Activated naive CD8-positive, alpha-beta T cell treated with anti-CD3 and anti-CD28 coated beads, Interleukin-2, amount 50 U/mL, for 24 hours (primary cell): ENCODE measurements around the gene MPP4.
A peak's percentile ranks its signal among the peaks of the same experiment; 100 is the strongest.

Source experiments
- ATAC-seq: fragments of 150-1000 bp; cut with Tn5 transposase; one replicate; pipeline ENCODE4 v1.10.0; 2021
- DNase-seq: peaks from one replicate; pipeline ENCODE4 v3.0.0; 2021
- H3K27ac Mint-ChIP-seq: one replicate; pipeline ENCODE4 v1.8.0; 2021; ENCODE audit warnings: mild to moderate bottlenecking, mixed read lengths
- H3K27me3 Mint-ChIP-seq: one replicate; pipeline ENCODE4 v1.8.0; 2021; ENCODE audit warnings: mixed read lengths
- H3K36me3 Mint-ChIP-seq: one replicate; pipeline ENCODE4 v1.8.0; 2021; ENCODE audit warnings: low read depth, mixed read lengths
- H3K4me1 Mint-ChIP-seq: one replicate; pipeline ENCODE4 v1.8.0; 2021; ENCODE audit warnings: mixed read lengths
- H3K4me3 Mint-ChIP-seq: one replicate; pipeline ENCODE4 v1.8.0; 2021; ENCODE audit warnings: mild to moderate bottlenecking, moderate library complexity, mixed read lengths
- H3K9me3 Mint-ChIP-seq: one replicate; pipeline ENCODE4 v1.8.0; 2021; ENCODE audit warnings: mixed read lengths

The MPP4 gene, protein sequence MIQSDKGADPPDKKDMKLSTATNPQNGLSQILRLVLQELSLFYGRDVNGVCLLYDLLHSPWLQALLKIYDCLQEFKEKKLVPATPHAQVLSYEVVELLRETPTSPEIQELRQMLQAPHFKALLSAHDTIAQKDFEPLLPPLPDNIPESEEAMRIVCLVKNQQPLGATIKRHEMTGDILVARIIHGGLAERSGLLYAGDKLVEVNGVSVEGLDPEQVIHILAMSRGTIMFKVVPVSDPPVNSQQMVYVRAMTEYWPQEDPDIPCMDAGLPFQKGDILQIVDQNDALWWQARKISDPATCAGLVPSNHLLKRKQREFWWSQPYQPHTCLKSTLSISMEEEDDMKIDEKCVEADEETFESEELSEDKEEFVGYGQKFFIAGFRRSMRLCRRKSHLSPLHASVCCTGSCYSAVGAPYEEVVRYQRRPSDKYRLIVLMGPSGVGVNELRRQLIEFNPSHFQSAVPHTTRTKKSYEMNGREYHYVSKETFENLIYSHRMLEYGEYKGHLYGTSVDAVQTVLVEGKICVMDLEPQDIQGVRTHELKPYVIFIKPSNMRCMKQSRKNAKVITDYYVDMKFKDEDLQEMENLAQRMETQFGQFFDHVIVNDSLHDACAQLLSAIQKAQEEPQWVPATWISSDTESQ

DNA sequence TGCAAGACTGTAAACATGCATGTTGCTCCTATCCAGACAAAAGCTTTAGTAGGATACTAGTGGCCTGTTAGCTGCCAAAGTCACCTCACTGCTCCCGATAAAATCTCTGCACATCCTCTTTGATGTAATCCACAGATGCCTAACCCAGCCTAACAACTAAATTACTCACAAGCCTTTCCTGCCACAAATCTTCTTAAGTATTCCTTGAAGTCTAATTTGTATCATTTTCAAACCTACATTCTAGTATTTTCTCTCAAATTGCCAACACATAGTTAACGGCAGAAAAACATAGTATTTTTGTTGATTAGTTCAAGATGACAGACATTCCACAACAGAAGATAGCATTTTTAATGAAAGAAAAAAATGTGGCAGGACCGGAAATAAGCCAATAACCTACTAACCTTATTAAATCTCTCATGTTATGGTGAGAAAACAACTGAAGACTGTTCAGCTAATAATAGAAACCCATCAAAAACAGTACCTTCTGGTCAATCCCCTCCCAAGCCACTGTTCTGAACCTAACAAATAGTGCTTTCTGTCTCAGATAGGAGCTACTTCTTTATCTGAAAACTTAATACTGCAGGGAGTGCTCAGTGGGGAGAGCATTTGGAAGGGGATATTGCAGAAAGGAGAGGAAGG is at the start of gene MPP4:
Gene MPP4 (minus strand): TSS at position 57 of the 639 bp plus-strand sequence. CDS start 4,690 bp downstream, outside the sequence.
- H3K27ac Mint-ChIP-seq = no peak within 1 kb of the TSS
- no peaks in the 10 kb centered on the region for H3K27me3 Mint-ChIP-seq
- DNase-seq (no peak), ATAC-seq (no peak)
- H3K4me3 Mint-ChIP-seq = no peak within 1 kb of the TSS
- H3K9me3 Mint-ChIP-seq = no peaks in the 10 kb centered on the region
- peaks cover 12% of the 10 kb centered on the region for H3K36me3 Mint-ChIP-seq
- H3K4me1 Mint-ChIP-seq = peaks cover 3% of the 10 kb centered on the region

DNA sequence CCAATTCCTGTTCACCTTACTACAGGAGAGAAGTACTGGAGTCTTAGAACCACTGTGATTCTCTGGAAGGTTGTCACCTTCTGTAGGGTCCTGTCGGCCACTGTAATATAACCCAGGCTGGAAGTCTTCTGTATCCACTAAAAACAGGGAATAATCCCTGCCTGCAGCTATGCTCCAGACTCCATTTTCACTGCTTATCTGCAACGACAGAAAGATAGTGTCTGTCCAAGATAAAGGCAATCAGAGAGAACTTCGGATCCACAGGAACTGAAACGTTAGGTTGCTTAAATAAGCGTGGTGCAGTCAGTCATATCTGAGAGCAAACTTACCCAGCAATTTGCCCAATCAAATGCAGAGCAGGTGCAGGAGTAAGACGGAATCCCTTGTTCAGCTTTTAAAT is 48.1 kb upstream of the MPP4 start:
- Mint-ChIP-seq H3K27ac (no peak overlapping the region), H3K4me3 (no peak overlapping the region), H3K4me1 (no peaks in the 10 kb centered on the region), H3K27me3 (no peaks in the 10 kb centered on the region), H3K36me3 (peaks cover 6% of the 10 kb centered on the region), H3K9me3 (no peaks in the 10 kb centered on the region)
- no peak for ATAC-seq
- no peak for DNase-seq

DNA sequence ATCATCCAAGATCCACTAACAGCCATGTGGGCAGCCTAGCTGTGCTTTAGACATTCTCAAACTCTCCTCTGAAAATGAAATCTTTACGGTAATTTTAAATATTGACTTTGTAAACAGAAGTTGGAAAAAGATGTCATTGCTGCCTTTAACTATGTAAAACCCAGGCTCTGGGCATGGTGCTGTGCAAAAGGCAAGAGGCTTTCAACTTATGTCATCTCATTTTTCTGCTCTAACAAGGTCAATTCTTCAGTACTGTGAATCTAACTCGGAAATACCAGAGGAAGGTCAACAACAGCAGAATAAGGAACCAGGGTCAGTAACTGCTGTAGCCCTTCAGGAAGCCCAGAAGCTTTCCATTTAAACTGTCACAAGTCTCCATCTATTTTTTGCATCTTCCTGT is 37.0 kb upstream of the MPP4 start:
- Mint-ChIP-seq H3K4me3 (no peak overlapping the region), H3K9me3 (peaks cover 5% of the 10 kb centered on the region), H3K27me3 (no peaks in the 10 kb centered on the region), H3K27ac (no peak overlapping the region), H3K4me1 (peaks cover 9% of the 10 kb centered on the region), H3K36me3 (peaks cover 24% of the 10 kb centered on the region)
- DNase-seq (no peak), ATAC-seq (no peak)

DNA sequence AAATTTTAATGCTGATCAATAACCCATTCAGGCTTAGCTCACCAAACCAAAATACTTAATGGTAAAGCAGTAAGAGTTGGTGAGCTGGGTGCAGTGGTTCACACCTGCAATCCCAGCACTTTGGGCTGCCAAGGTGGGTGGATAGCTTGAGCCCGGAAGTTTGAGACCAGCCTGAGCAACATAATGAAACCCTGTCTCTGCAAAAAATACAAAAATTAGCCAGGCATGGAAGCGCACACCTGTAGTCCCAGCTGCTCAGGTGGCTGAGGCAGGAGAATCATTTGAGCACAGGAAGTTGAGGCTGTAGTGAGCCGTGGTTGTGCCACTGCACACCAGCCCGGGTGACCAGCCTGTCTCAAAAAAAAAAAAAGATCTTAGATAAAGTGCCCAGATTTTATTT is 35.7 kb upstream of the MPP4 start:
- Mint-ChIP-seq H3K27me3 (no peaks in the 10 kb centered on the region), H3K27ac (no peak overlapping the region), H3K36me3 (peaks cover 25% of the 10 kb centered on the region), H3K4me1 (peaks cover 10% of the 10 kb centered on the region), H3K9me3 (peaks cover 5% of the 10 kb centered on the region), H3K4me3 (no peak overlapping the region)
- ATAC-seq (no peak), DNase-seq (no peak)

DNA sequence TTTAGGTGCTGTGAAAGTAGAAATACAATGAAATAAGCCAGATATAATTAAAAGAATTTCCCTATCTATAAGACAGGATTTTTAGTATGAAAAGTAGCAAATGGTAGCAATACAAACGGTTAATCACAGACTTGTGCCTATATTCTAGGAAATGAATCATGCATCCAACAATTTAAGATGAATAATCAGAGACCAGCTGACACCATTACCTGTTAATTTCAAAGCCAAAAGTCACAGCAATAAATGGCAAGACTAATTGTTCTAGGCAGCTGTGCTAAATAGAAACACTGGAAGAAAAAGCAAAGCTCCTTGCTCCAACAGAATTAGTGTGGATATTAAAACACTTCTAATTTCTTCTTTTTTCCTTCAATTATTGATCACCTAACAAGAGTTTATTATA is 35.1 kb upstream of the MPP4 start:
- no peak overlapping the region for H3K27ac Mint-ChIP-seq
- DNase-seq (no peak), ATAC-seq (no peak)
- H3K27me3 Mint-ChIP-seq = no peaks in the 10 kb centered on the region
- H3K4me1 Mint-ChIP-seq = peaks cover 10% of the 10 kb centered on the region
- H3K4me3 Mint-ChIP-seq = no peak overlapping the region
- peaks cover 30% of the 10 kb centered on the region for H3K36me3 Mint-ChIP-seq
- peaks cover 5% of the 10 kb centered on the region for H3K9me3 Mint-ChIP-seq

DNA sequence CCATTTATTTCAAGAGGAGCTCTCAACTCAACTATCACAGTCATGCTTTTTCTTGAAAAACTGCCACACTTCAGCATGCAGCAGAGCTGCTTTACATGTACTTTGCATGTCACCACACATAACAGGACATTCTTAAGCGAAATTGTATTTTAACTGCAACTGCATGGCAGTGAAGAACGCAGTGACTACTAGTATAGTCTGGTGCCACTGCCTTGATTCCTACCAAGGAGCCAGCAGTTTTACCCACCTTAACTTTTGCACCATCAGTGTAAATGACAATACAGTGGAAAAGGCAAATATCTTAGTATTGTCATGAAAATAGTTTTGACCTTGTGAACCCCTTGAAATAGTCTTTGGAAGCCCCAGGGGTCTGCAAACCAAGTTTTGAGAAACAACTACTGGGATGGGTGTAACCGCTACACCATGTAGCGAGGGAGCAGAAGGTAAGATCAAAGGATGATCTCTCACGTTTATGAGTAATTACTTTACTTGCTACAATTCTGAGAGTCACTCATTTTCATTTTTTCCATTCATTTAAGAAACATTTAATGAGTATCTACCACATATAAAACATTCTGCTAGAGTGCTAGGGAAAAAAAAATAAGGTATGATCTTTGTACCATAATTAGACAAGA is 32.3 kb upstream of the MPP4 start:
- H3K4me3 Mint-ChIP-seq = no peak overlapping the region
- no peak overlapping the region for H3K27ac Mint-ChIP-seq

DNA sequence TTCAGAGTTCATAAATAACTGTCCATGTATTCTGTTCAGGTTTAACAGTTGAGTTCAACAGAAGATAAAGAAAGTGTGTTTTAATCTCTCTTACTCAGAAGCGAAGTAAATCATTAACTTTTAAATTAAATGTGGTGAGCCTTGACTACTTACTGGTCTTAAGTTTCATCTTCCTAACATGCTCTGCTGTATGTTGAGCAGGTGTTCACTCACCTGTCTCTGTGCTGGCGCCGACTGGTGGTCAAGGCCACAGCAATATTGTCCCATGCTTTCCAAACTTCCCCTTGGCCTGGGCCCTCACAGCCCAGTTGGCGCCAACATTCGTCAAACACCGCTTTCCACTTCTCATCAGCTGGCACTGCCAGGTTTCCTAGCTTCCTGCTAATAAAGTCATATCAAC is 17.0 kb upstream of the MPP4 start:
- peaks cover 47% of the 10 kb centered on the region for H3K36me3 Mint-ChIP-seq
- no peaks in the 10 kb centered on the region for H3K27me3 Mint-ChIP-seq
- H3K9me3 Mint-ChIP-seq = peaks cover 8% of the 10 kb centered on the region
- ATAC-seq (no peak), DNase-seq (no peak)
- H3K4me1 Mint-ChIP-seq = no peaks in the 10 kb centered on the region
- no peak overlapping the region for H3K4me3 Mint-ChIP-seq
- H3K27ac Mint-ChIP-seq = no peak overlapping the region

More for the DNA sequence above, 32.3 kb upstream of the MPP4 start:
- peaks cover 10% of the 10 kb centered on the region for H3K4me1 Mint-ChIP-seq
- ATAC-seq (peak; percentile 92), DNase-seq (peak; percentile 6)
- no peaks in the 10 kb centered on the region for H3K27me3 Mint-ChIP-seq
- H3K36me3 Mint-ChIP-seq = peaks cover 22% of the 10 kb centered on the region
- no peaks in the 10 kb centered on the region for H3K9me3 Mint-ChIP-seq

DNA sequence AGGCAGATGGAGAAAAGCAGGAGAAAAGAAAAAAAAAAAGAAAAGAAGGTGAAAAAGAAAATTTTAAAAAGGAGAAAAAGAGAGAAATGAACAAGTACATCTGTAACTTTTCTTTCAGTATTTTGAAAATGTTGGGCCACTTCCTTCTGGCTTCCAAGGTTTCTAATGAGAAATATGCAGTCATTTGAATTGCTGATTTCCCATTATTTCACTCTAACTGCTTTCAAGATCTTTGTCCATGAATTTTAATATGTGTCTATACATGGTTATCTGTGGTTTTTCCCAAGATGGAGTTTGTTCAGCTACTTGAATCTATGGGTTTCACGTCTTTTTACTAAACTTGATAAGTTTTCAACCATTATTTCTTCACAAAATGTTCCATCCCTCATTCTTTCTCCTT is 14.3 kb upstream of the MPP4 start:
- no peak for ATAC-seq
- H3K27me3 Mint-ChIP-seq = no peaks in the 10 kb centered on the region
- no peak for DNase-seq
- H3K27ac Mint-ChIP-seq = no peak overlapping the region
- H3K36me3 Mint-ChIP-seq = peaks cover 33% of the 10 kb centered on the region
- peaks cover under 1% of the 10 kb centered on the region for H3K4me1 Mint-ChIP-seq
- no peaks in the 10 kb centered on the region for H3K9me3 Mint-ChIP-seq
- H3K4me3 Mint-ChIP-seq = no peak overlapping the region

DNA sequence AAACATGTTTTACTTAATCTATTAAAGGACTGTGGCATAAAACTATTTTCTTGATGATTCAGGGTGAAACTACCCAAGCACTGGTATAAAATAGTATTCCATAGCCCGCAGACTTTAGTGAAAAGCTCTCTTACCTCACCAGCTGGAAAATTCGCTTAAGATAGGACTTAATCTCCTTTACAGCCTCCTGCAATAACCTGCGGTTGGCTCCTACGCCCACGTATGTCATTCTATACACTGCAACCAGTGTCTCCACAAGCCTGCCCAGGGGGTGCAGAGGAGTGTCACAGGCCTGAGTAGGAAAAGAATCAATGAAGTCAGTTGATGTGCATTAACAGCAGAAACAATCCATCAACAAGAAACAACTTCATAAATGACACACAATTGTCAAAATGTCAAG is 11.3 kb upstream of the MPP4 start:
- Mint-ChIP-seq H3K4me3 (no peak overlapping the region), H3K36me3 (peaks cover 22% of the 10 kb centered on the region), H3K4me1 (peaks cover 7% of the 10 kb centered on the region), H3K27ac (no peak overlapping the region), H3K27me3 (no peaks in the 10 kb centered on the region), H3K9me3 (no peaks in the 10 kb centered on the region)
- ATAC-seq (no peak), DNase-seq (no peak)

DNA sequence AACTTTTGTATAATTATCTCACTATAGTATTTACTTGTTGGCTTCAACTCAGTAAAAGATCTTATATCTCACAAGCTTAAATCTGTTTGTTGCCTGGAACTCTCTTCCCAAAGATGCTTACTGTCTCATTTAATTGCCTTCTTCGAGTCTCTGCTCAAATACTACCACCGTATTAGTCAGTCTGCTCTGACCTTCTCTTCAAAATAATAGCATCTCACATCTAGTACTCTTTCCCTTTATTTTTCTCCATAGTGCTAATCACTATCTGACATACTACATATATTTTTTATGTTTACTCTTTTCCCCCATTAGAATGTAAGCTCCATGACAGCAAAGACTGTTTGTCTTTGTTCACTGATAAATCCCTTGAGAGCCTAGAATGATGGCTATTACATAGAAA is 10.6 kb upstream of the MPP4 start:
- H3K4me1 Mint-ChIP-seq = peaks cover 7% of the 10 kb centered on the region
- peaks cover 20% of the 10 kb centered on the region for H3K36me3 Mint-ChIP-seq
- no peak overlapping the region for H3K27ac Mint-ChIP-seq
- H3K9me3 Mint-ChIP-seq = no peaks in the 10 kb centered on the region
- no peak overlapping the region for H3K4me3 Mint-ChIP-seq
- DNase-seq (no peak), ATAC-seq (no peak)
- no peaks in the 10 kb centered on the region for H3K27me3 Mint-ChIP-seq

DNA sequence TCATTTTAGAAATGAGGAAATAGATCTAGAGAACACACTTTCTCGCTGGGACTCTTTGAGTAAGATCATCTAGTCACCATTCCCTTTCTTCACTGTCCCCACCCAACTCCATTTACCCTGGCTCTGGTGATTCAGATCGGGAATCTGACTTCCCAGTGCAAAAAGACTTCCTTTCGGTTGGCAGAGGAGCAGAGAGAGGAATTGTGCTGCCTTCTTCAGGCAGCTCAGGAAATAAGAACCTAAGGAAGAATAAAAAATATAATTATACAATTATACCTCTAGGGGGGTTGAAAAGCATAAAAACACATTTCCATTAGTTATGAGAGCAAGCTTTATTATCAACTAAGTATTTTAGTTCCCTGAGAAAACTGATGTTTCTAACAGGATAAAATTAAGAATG is 9.3 kb upstream of the MPP4 start:
- no peak overlapping the region for H3K27ac Mint-ChIP-seq

DNA sequence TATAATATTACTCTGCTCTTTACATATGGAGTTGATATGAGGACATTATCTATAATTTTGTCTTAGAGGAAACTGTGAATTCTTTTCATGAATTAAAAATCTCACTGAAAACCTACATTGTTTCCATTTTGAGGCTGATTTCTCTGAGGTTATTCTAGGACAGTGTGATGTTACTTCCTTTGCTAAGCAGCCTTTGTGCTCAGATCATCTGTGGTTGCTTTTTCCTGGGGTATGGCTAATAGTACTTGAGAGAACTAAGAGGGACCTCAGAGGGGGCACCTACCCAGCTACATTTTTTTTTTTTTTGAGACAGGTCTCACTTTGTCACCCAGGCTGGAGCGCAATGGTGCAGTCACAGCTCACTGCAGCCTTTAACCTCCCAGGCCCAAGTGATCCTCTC is 8.7 kb upstream of the MPP4 start:
- DNase-seq = no peak
- Mint-ChIP-seq H3K9me3 (no peaks in the 10 kb centered on the region), H3K27ac (no peak overlapping the region), H3K4me1 (peaks cover 7% of the 10 kb centered on the region), H3K4me3 (no peak overlapping the region), H3K27me3 (no peaks in the 10 kb centered on the region), H3K36me3 (peaks cover 18% of the 10 kb centered on the region)
- no peak for ATAC-seq

More for the DNA sequence above, 9.3 kb upstream of the MPP4 start:
- DNase-seq (no peak), ATAC-seq (no peak)
- Mint-ChIP-seq H3K4me3 (no peak overlapping the region), H3K9me3 (no peaks in the 10 kb centered on the region), H3K36me3 (peaks cover 19% of the 10 kb centered on the region), H3K27me3 (no peaks in the 10 kb centered on the region), H3K4me1 (peaks cover 7% of the 10 kb centered on the region)

DNA sequence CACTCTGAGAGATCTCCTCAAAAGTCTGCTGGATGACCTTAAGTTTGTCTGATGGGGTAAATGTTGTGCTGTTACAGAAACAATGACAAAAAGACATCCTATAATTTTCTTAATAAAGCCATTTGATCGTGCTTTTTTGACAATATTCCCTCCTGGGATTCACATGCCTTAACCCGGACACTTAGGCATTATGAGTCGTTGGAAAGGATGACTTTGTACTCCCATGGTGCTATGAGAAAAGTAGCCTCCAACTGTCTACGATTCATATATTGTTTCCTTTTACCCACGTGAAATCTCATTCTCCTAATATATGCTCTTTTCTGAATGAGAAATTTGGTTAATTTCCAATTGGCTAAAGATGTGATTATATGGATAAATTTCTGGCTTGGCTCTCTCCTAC is 6.1 kb upstream of the MPP4 start:
- no peak overlapping the region for H3K27ac Mint-ChIP-seq
- H3K4me1 Mint-ChIP-seq = peaks cover 7% of the 10 kb centered on the region
- no peaks in the 10 kb centered on the region for H3K27me3 Mint-ChIP-seq
- H3K36me3 Mint-ChIP-seq = peaks cover 21% of the 10 kb centered on the region
- no peaks in the 10 kb centered on the region for H3K9me3 Mint-ChIP-seq
- no peak overlapping the region for H3K4me3 Mint-ChIP-seq
- DNase-seq = no peak
- ATAC-seq = no peak

DNA sequence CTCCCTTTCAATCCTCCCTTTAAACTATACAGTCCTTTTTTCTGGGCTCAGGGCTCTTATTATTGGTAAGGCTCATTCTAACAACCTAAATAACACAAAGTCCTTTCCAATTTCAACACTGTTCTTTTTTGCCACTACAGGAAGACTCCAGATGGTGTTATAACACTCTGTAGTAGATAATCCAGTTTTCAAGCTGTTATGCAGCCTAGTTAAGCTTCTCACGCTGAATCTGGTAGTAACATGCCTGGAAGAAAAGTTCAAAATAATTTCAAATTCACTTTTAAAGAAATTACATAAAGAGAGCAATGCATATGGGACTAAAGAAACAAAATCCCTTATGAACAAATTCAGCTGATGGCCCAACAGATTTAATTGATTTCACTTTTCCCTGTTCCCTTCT is 3.2 kb upstream of the MPP4 start:
- Mint-ChIP-seq H3K9me3 (no peaks in the 10 kb centered on the region), H3K4me3 (no peak overlapping the region), H3K27me3 (no peaks in the 10 kb centered on the region), H3K4me1 (peaks cover 3% of the 10 kb centered on the region), H3K36me3 (peaks cover 21% of the 10 kb centered on the region), H3K27ac (no peak overlapping the region)
- ATAC-seq = no peak
- DNase-seq = no peak

DNA sequence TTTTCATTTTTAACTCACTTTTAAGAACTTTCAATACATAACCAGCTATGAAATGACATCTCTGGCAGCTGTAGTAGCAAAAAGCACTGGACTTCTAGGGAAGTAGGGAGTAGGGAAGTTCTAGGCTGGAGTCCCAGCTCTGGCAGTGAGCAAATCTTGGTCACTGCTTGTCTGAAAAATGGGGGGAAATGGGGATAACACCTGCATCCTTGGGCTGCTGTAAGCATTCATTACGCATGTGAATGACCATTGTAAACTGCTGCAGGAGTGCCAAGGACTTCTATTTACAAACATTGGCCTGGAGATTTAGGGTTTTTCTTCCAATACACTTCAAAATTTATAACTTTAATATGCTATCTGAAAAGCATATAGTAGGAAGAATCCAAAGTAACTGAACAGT is 972 bp upstream of the MPP4 start:
- Mint-ChIP-seq H3K9me3 (no peaks in the 10 kb centered on the region), H3K27ac (no peak overlapping the region), H3K4me3 (no peak overlapping the region), H3K27me3 (no peaks in the 10 kb centered on the region), H3K36me3 (peaks cover 17% of the 10 kb centered on the region), H3K4me1 (peaks cover 3% of the 10 kb centered on the region)
- DNase-seq (no peak), ATAC-seq (no peak)
